GM19025 (cell line): ENCODE measurements around the gene CCNE1.
A peak's percentile ranks its signal among the peaks of the same experiment; 100 is the strongest.

ENCODE experiments used
- ATAC-seq: cut with Tn5 transposase; IDR thresholded peaks from one replicate; pipeline ENCODE4 v1.9.1; 2021; ENCODE audit warnings: mild to moderate bottlenecking, low read depth, moderate library complexity; ENCODE audit not compliant: unreplicated experiment

Gene CCNE1

GRCh38 chr19:29841559-29842367, 30.0 kb downstream of the CCNE1 start:
- ATAC-seq, result no peak

- no peak for ATAC-seq
These were observed 30.8 kb downstream of the CCNE1 start for GRCh38 chr19:29842471-29843179.

GRCh38 chr19:29843180-29844051, 31.6 kb downstream of the CCNE1 start:
- no peak for ATAC-seq

GRCh38 chr19:29844891-29845573, 33.2 kb downstream of the CCNE1 start:
- ATAC-seq, result peak; percentile 72

- ATAC-seq, result no peak
These were observed 33.9 kb downstream of the CCNE1 start for GRCh38 chr19:29845574-29846176.

- ATAC-seq, result no peak
These were observed 37.4 kb downstream of the CCNE1 start for GRCh38 chr19:29849208-29849607.

- ATAC-seq, result no peak
These were observed 38.7 kb downstream of the CCNE1 start for GRCh38 chr19:29850482-29850881.

GRCh38 chr19:29851769-29852521, 40.2 kb downstream of the CCNE1 start:
- ATAC-seq, result no peak

- no peak for ATAC-seq
These were observed 42.2 kb downstream of the CCNE1 start for GRCh38 chr19:29854033-29854432.

GRCh38 chr19:29855087-29855486, 43.3 kb downstream of the CCNE1 start:
- ATAC-seq, result no peak

- ATAC-seq, result no peak
These were observed 44.1 kb downstream of the CCNE1 start for GRCh38 chr19:29855741-29856500.

- no peak for ATAC-seq
These were observed 46.3 kb downstream of the CCNE1 start for GRCh38 chr19:29858000-29858596.

GRCh38 chr19:29858621-29859020, 46.8 kb downstream of the CCNE1 start:
- no peak for ATAC-seq

- no peak for ATAC-seq
These were observed 48.7 kb downstream of the CCNE1 start for GRCh38 chr19:29860492-29860891.

- ATAC-seq, result no peak
These were observed 49.8 kb downstream of the CCNE1 start for GRCh38 chr19:29861574-29861973.

GRCh38 chr19:29866011-29866410, 54.2 kb downstream of the CCNE1 start:
- ATAC-seq, result no peak

GRCh38 chr19:29867984-29868383, 56.2 kb downstream of the CCNE1 start:
- ATAC-seq, result no peak

GRCh38 chr19:29871143-29871542, 59.4 kb downstream of the CCNE1 start:
- no peak for ATAC-seq
